Smooth muscle cell (in vitro differentiated cells): Measurements from ENCODE around the gene MYO10. TPM values are rescaled to one million over a fixed set of nuclear protein-coding genes. Genes with fewer than 3 reads are reported as not detected.
A peak's percentile ranks its signal among the peaks of the same experiment; 100 is the strongest.

Experiments
- DNase-seq: peaks from one replicate; lab custom pipeline; 2025; ENCODE audit not compliant: unreplicated experiment; lab: John Stamatoyannopoulos, UW
- H2AFZ ChIP-seq: fragments of 200-600 bp; sonication (generic); 2 replicates; pipeline ENCODE4 v1.6.0; 2016; ENCODE audit warnings: antibody characterized with exemption, low read depth, mild to moderate bottlenecking
- H3F3A ChIP-seq: fragments of 200-600 bp; sonication (generic); 2 replicates; pipeline ENCODE4 v1.6.0; 2017; ENCODE audit warnings: antibody characterized with exemption, low read depth
- H3K27ac ChIP-seq: fragments of 200-600 bp; sonication (generic); 2 replicates; pipeline ENCODE4 v1.5.1; 2016; ENCODE audit warnings: low read depth, mild to moderate bottlenecking
- H3K27me3 ChIP-seq: fragments of 200-600 bp; sonication (generic); 2 replicates; pipeline ENCODE4 v1.6.1; 2016; ENCODE audit warnings: low read depth, mild to moderate bottlenecking
- H3K36me3 ChIP-seq: fragments of 200-600 bp; sonication (generic); 2 replicates; pipeline ENCODE4 v1.5.1; 2016; ENCODE audit warnings: low read depth
- H3K4me1 ChIP-seq: fragments of 200-600 bp; sonication (generic); 2 replicates; pipeline ENCODE4 v1.5.1; 2016; ENCODE audit warnings: low read depth
- H3K4me2 ChIP-seq: fragments of 200-600 bp; sonication (generic); 2 replicates; pipeline ENCODE4 v1.6.0; 2016; ENCODE audit warnings: mild to moderate bottlenecking
- H3K4me3 ChIP-seq: fragments of 200-600 bp; sonication (generic); 2 replicates; pipeline ENCODE4 v1.5.1; 2016; ENCODE audit warnings: mild to moderate bottlenecking
- H3K79me2 ChIP-seq: fragments of 200-600 bp; sonication (generic); 2 replicates; pipeline ENCODE4 v1.6.0; 2016; ENCODE audit warnings: low read depth, mild to moderate bottlenecking
- H3K9ac ChIP-seq: fragments of 200-600 bp; sonication (generic); 2 replicates; pipeline ENCODE4 v1.6.0; 2016; ENCODE audit warnings: low read depth
- H3K9me3 ChIP-seq: fragments of 200-600 bp; sonication (generic); replicated peaks from 2 replicates; pipeline ENCODE4 v1.5.1; 2016; ENCODE audit warnings: low read depth
- H4K20me1 ChIP-seq: fragments of 200-600 bp; sonication (generic); 2 replicates; pipeline ENCODE4 v1.6.0; 2016; ENCODE audit warnings: low read depth
- CTCF ChIP-seq: fragments of 200-600 bp; sonication (generic); IDR thresholded peaks from 2 replicates; pipeline ENCODE4 v1.5.1; 2017; ENCODE audit warnings: borderline replicate concordance, mild to moderate bottlenecking, antibody characterized with exemption; ENCODE audit not compliant: insufficient read depth, poor library complexity, severe bottlenecking
- WGBS: methylation state at CpG from one replicate; pipeline ENCODE4 v1.1.7; 2016; ENCODE audit warnings: low lambda C conversion rate; 5-methylcytosine and 5-hydroxymethylcytosine counted together
- polyA plus RNA-seq: library from polyadenylated mRNA; unstranded; fragments of >200 nt; fragmentation: Nextera tagmentation; extraction: Ambion mirVana; gene quantifications from 2 replicates; pipeline ENCODE4 v1.2.1, GENCODE V29; 2016
- total RNA-seq: library from RNA; depleted of rRNA; stranded (reverse); fragments of >200 nt; gene quantifications from 2 replicates; pipeline ENCODE4 v1.2.3, GENCODE V29; 2014

The MYO10 gene
- total and polyA plus RNA-seq, 2 experiments from 2014 or later = 76.4 to 96.8 TPM

- no peak overlapping the region for H3K9ac ChIP-seq
- H3K4me3 ChIP-seq = no peak overlapping the region
- H3K4me2 ChIP-seq = no peak overlapping the region
- H3K36me3 ChIP-seq = peaks cover 31% of the 10 kb centered on the region
- H4K20me1 ChIP-seq = peaks cover 84% of the 10 kb centered on the region
- no peak overlapping the region for H3K27ac ChIP-seq
- 92% methylated on average over 5 of the region's 6 CpGs for whole genome bisulfite sequencing
- no peak overlapping the region for H2AFZ ChIP-seq
- H3F3A ChIP-seq = no peaks in the 10 kb centered on the region
- H3K4me1 ChIP-seq = peaks cover 24% of the 10 kb centered on the region
- no peaks in the 10 kb centered on the region for H3K27me3 ChIP-seq
- peaks cover 4% of the 10 kb centered on the region for H3K79me2 ChIP-seq
- DNase-seq = no peak
- no peaks in the 10 kb centered on the region for H3K9me3 ChIP-seq
- no peak for TF ChIP-seq CTCF
These were observed 178.9 kb downstream of the MYO10 start for GRCh38 chr5:16757146-16757545.

GRCh38 chr5:16756692-16757091 is 179.4 kb downstream of the MYO10 start:
- over 99% methylated on average over 7 of the region's 7 CpGs for WGBS
- peaks cover 33% of the 10 kb centered on the region for H3K36me3 ChIP-seq

GRCh38 chr5:16755641-16756040 is 180.4 kb downstream of the MYO10 start:
- Histone ChIP-seq H3K9ac (no peak overlapping the region), H3K36me3 (peaks cover 25% of the 10 kb centered on the region), H4K20me1 (peaks cover 85% of the 10 kb centered on the region), H3K4me3 (no peak overlapping the region), H3K79me2 (peaks cover 6% of the 10 kb centered on the region), H3K4me2 (no peak overlapping the region), H2AFZ (no peak overlapping the region), H3K4me1 (peaks cover 24% of the 10 kb centered on the region), H3K27me3 (no peaks in the 10 kb centered on the region), H3K27ac (no peak overlapping the region), H3F3A (peaks cover 7% of the 10 kb centered on the region), H3K9me3 (no peaks in the 10 kb centered on the region)
- no peak for DNase-seq
- 93% methylated on average over 2 of the region's 2 CpGs for WGBS
- TF ChIP-seq CTCF = no peak

More at GRCh38 chr5:16756692-16757091, 179.4 kb downstream of the MYO10 start:
- peaks cover 84% of the 10 kb centered on the region for H4K20me1 ChIP-seq
- no peak overlapping the region for H3K4me3 ChIP-seq
- peaks cover 6% of the 10 kb centered on the region for H3K79me2 ChIP-seq
- no peak overlapping the region for H3K9ac ChIP-seq
- no peak for DNase-seq
- H3K4me2 ChIP-seq = no peak overlapping the region
- no peaks in the 10 kb centered on the region for H3K27me3 ChIP-seq
- peaks cover 2% of the 10 kb centered on the region for H3F3A ChIP-seq
- no peak overlapping the region for H2AFZ ChIP-seq
- peaks cover 24% of the 10 kb centered on the region for H3K4me1 ChIP-seq
- H3K27ac ChIP-seq = no peak overlapping the region
- no peak for TF ChIP-seq CTCF
- H3K9me3 ChIP-seq = no peaks in the 10 kb centered on the region

- Histone ChIP-seq H3K4me2 (no peak overlapping the region), H3K79me2 (peaks cover 6% of the 10 kb centered on the region), H3K27me3 (no peaks in the 10 kb centered on the region), H2AFZ (no peak overlapping the region), H3K9me3 (no peaks in the 10 kb centered on the region), H3F3A (peaks cover 7% of the 10 kb centered on the region), H3K9ac (no peak overlapping the region), H3K4me3 (no peak overlapping the region), H3K36me3 (peaks cover 28% of the 10 kb centered on the region), H3K4me1 (peaks cover 24% of the 10 kb centered on the region), H4K20me1 (peaks cover 91% of the 10 kb centered on the region), H3K27ac (peak overlapping the region; percentile 42)
- no peak for DNase-seq
- no peak for TF ChIP-seq CTCF
- WGBS = 55% methylated on average over 3 of the region's 3 CpGs
These were observed 181.5 kb downstream of the MYO10 start for GRCh38 chr5:16754601-16755000.
